22Rv1 (cell line): ENCODE data around the gene MTCH1.

Source experiments
- ZFX ChIP-seq: fragments of 450-650 bp; IDR thresholded peaks from 2 replicates; pipeline ENCODE4 v1.6.1; 2017; ENCODE audit warnings: antibody characterized with exemption, borderline replicate concordance
- TF ChIP-seq, protein P1 (sequence below): fragments of 450-650 bp; IDR thresholded peaks from 2 replicates; pipeline ENCODE4 v1.5.1; 2017; ENCODE audit warnings: mild to moderate bottlenecking

DNA sequence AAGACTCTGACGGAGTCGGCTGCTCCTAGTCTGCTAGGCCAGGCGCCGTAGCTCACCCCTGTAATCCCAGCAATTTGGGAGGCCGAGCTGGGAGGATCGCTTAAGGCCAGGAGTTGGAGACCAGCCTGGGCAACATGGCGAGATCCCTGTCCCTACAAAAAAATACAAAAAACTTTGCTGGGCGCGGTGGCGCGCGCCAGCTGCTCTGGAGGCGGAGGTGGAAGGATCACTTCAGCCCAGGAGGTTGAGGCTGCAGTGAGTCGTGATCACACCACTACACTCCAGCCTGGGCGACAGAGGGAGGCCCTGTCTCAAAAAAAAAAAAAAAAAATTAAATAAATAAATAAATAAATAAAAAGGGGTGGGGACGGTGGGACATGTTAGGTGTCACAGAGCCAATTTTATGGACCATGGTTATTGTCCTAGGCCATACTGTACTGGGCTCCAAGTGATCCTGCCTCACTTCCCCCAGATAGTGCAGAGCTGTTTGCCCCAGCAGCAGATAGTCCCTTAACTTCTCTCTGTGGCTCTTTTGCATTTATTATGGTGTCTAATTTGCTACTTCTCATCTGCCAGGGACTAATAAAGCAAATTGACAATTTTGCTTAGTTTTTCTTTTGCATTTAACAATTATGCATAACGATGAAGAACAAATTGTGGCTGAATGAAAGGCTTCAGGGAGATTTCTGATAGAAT is 26.3 kb downstream of the MTCH1 start:
- TF ChIP-seq, protein P1, sequence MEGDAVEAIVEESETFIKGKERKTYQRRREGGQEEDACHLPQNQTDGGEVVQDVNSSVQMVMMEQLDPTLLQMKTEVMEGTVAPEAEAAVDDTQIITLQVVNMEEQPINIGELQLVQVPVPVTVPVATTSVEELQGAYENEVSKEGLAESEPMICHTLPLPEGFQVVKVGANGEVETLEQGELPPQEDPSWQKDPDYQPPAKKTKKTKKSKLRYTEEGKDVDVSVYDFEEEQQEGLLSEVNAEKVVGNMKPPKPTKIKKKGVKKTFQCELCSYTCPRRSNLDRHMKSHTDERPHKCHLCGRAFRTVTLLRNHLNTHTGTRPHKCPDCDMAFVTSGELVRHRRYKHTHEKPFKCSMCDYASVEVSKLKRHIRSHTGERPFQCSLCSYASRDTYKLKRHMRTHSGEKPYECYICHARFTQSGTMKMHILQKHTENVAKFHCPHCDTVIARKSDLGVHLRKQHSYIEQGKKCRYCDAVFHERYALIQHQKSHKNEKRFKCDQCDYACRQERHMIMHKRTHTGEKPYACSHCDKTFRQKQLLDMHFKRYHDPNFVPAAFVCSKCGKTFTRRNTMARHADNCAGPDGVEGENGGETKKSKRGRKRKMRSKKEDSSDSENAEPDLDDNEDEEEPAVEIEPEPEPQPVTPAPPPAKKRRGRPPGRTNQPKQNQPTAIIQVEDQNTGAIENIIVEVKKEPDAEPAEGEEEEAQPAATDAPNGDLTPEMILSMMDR: no peak
- TF ChIP-seq ZFX: no peak
